Chondrocyte (in vitro differentiated cells): Measurements from ENCODE around the gene MANBA. TPM values are rescaled to one million over a fixed set of nuclear protein-coding genes. Genes with fewer than 3 reads are reported as not detected.

Source experiments
- DNase-seq: peaks from one replicate; pipeline ENCODE4 v3.0.0; 2021; ENCODE audit warnings: mixed read lengths, low spot score
- H3K27ac Mint-ChIP-seq: one replicate; pipeline ENCODE4 v1.8.0; 2021; ENCODE audit warnings: mild to moderate bottlenecking, moderate library complexity, mixed read lengths; ENCODE audit not compliant: unreplicated experiment
- H3K27me3 Mint-ChIP-seq: 2 replicates; pipeline ENCODE4 v1.8.0; 2021; ENCODE audit warnings: low read depth, mixed read lengths
- H3K36me3 Mint-ChIP-seq: 2 replicates; pipeline ENCODE4 v1.8.0; 2021; ENCODE audit warnings: low read depth, mixed read lengths
- H3K4me1 Mint-ChIP-seq: 2 replicates; pipeline ENCODE4 v1.8.0; 2021; ENCODE audit warnings: low read depth, mild to moderate bottlenecking, mixed read lengths
- H3K4me3 Mint-ChIP-seq: one replicate; pipeline ENCODE4 v1.8.0; 2021; ENCODE audit warnings: mild to moderate bottlenecking, moderate library complexity, mixed read lengths; ENCODE audit not compliant: unreplicated experiment
- H3K9me3 Mint-ChIP-seq: 2 replicates; pipeline ENCODE4 v1.8.0; 2021; ENCODE audit warnings: low read depth, mixed read lengths
- total RNA-seq: library from RNA; stranded (reverse); gene quantifications from 3 replicates; pipeline ENCODE4 v1.2.1, GENCODE V29; 2021
- TF ChIP-seq, protein P1 (sequence below): fragments of 200-600 bp; sonication (generic); IDR thresholded peaks from 2 replicates; pipeline ENCODE4 v1.5.0; 2021; ENCODE audit warnings: antibody characterized with exemption, mild to moderate bottlenecking, moderate library complexity

The MANBA gene
- total RNA-seq, 1 donor from 2014 or later = 36.9 TPM

GRCh38 chr4:102787944-102788343, 27.2 kb upstream of the MANBA start:
- Mint-ChIP-seq H3K36me3 (peaks cover 11% of the 10 kb centered on the region), H3K4me1 (peaks cover 16% of the 10 kb centered on the region), H3K27ac (peak overlapping the region; percentile 27), H3K4me3 (no peak overlapping the region), H3K9me3 (peaks cover 8% of the 10 kb centered on the region), H3K27me3 (no peaks in the 10 kb centered on the region)
- TF ChIP-seq, protein P1, sequence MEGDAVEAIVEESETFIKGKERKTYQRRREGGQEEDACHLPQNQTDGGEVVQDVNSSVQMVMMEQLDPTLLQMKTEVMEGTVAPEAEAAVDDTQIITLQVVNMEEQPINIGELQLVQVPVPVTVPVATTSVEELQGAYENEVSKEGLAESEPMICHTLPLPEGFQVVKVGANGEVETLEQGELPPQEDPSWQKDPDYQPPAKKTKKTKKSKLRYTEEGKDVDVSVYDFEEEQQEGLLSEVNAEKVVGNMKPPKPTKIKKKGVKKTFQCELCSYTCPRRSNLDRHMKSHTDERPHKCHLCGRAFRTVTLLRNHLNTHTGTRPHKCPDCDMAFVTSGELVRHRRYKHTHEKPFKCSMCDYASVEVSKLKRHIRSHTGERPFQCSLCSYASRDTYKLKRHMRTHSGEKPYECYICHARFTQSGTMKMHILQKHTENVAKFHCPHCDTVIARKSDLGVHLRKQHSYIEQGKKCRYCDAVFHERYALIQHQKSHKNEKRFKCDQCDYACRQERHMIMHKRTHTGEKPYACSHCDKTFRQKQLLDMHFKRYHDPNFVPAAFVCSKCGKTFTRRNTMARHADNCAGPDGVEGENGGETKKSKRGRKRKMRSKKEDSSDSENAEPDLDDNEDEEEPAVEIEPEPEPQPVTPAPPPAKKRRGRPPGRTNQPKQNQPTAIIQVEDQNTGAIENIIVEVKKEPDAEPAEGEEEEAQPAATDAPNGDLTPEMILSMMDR = no peak
- no peak for DNase-seq

GRCh38 chr4:102787096-102787881, 26.5 kb upstream of the MANBA start:
- no peak overlapping the region for H3K4me3 Mint-ChIP-seq
- H3K27ac Mint-ChIP-seq = peak overlapping the region; percentile 55
- peaks cover 16% of the 10 kb centered on the region for H3K4me1 Mint-ChIP-seq
- DNase-seq = no peak
- peaks cover 8% of the 10 kb centered on the region for H3K9me3 Mint-ChIP-seq
- no peaks in the 10 kb centered on the region for H3K27me3 Mint-ChIP-seq
- H3K36me3 Mint-ChIP-seq = peaks cover 5% of the 10 kb centered on the region
- TF ChIP-seq, protein P1 = no peak

- H3K27ac Mint-ChIP-seq = no peak overlapping the region
- peaks cover 16% of the 10 kb centered on the region for H3K4me1 Mint-ChIP-seq
- peaks cover 8% of the 10 kb centered on the region for H3K9me3 Mint-ChIP-seq
- no peak overlapping the region for H3K4me3 Mint-ChIP-seq
- TF ChIP-seq, protein P1 = no peak
- no peaks in the 10 kb centered on the region for H3K36me3 Mint-ChIP-seq
- no peaks in the 10 kb centered on the region for H3K27me3 Mint-ChIP-seq
- no peak for DNase-seq
These were observed 25.5 kb upstream of the MANBA start for GRCh38 chr4:102786279-102786678.

DNA sequence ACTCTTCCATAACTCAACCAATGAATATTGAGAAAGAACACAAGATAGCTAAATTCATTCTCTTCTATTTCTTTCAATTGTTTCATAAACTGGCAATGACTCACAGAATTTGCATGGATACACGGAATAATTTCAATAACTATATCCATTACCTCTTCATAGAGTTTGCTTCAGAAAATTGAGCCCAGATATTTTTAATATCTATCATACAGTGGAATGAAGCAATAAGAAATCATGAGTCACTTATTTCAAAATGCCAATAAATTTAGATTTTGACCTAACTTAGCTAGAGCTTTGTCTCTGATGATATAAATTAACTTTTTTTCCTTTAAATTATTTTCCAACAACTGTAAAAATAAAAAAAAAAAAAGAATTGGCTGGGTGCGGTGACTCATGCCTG, 22.2 kb upstream of the MANBA start:
- H3K36me3 Mint-ChIP-seq = no peaks in the 10 kb centered on the region
- TF ChIP-seq, protein P1 = no peak
- no peaks in the 10 kb centered on the region for H3K27me3 Mint-ChIP-seq
- H3K4me1 Mint-ChIP-seq = peaks cover 3% of the 10 kb centered on the region
- no peak overlapping the region for H3K27ac Mint-ChIP-seq
- no peak overlapping the region for H3K4me3 Mint-ChIP-seq
- no peak for DNase-seq
- H3K9me3 Mint-ChIP-seq = peaks cover 4% of the 10 kb centered on the region

DNA sequence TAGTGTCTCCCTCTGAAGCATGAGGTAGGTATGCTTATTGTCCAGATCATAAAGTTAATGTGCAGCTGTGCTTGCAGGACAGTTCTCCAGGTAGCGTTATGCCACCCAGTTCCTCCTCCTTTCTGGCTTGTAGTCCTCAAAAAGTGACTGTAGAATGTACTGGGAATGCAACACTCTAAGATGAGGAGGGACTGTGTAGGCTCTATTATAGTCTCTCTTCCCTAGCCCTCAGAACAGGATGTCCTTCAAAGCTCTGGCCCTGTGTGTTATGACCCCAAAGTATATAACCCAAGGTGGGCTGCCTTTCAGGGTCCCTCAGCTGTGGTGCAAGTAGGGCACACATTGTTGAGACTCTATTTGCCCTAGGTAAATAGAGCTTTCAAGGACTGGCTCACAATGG, 20.8 kb upstream of the MANBA start:
- Mint-ChIP-seq H3K27ac (no peak overlapping the region), H3K27me3 (no peaks in the 10 kb centered on the region), H3K4me3 (no peak overlapping the region), H3K9me3 (peaks cover 4% of the 10 kb centered on the region), H3K36me3 (no peaks in the 10 kb centered on the region), H3K4me1 (no peaks in the 10 kb centered on the region)
- DNase-seq = no peak
- TF ChIP-seq, protein P1 = no peak
